GM10266 (cell line): ENCODE data around the gene UPP2.

Experiments used
- DNase-seq: peaks from one replicate; pipeline ENCODE4 v3.0.0; 2012; ENCODE audit errors: extremely low spot score
- CTCF ChIP-seq: IDR thresholded peaks from 2 replicates; pipeline ENCODE4 v1.5.1; 2012; ENCODE audit warnings: mild to moderate bottlenecking, low read depth; ENCODE audit not compliant: control insufficient read depth, insufficient read depth; ENCODE audit errors: missing control alignments

UPP2 gene

GRCh38 chr2:158102446-158102845, 770 bp downstream of the UPP2 start:
- TF ChIP-seq CTCF = no peak

GRCh38 chr2:158103411-158104012, 1.8 kb downstream of the UPP2 start:
- TF ChIP-seq CTCF = no peak
- no peak for DNase-seq

More at GRCh38 chr2:158102446-158102845, 770 bp downstream of the UPP2 start:
- DNase-seq = no peak

- DNase-seq = no peak
- TF ChIP-seq CTCF = no peak
Measured at GRCh38 chr2:158104903-158105302, 3.2 kb downstream of the UPP2 start.

GRCh38 chr2:158112992-158113391, 11.3 kb downstream of the UPP2 start:
- no peak for TF ChIP-seq CTCF
- no peak for DNase-seq

- no peak for DNase-seq
- no peak for TF ChIP-seq CTCF
Measured at GRCh38 chr2:158113741-158114295, 12.1 kb downstream of the UPP2 start.

GRCh38 chr2:158114516-158114915, 12.8 kb downstream of the UPP2 start:
- no peak for TF ChIP-seq CTCF
- no peak for DNase-seq

- TF ChIP-seq CTCF = no peak
- no peak for DNase-seq
Measured at GRCh38 chr2:158115202-158115767, 13.6 kb downstream of the UPP2 start.
